Measurements from ENCODE around the gene FAM3A. TPM values are rescaled to one million over a fixed set of nuclear protein-coding genes. Genes with fewer than 3 reads are reported as not detected.
"Not testable (repeated sequence)": the region's sequence is repeated elsewhere in the genome, so short reads cannot be mapped to it uniquely, and the experiment has no call there.

Gene FAM3A
- total and polyA plus RNA-seq, 2 donors (not counting 1 experiment from before 2014, with no cell fraction given), result 17.3 to 30.2 TPM

DNA sequence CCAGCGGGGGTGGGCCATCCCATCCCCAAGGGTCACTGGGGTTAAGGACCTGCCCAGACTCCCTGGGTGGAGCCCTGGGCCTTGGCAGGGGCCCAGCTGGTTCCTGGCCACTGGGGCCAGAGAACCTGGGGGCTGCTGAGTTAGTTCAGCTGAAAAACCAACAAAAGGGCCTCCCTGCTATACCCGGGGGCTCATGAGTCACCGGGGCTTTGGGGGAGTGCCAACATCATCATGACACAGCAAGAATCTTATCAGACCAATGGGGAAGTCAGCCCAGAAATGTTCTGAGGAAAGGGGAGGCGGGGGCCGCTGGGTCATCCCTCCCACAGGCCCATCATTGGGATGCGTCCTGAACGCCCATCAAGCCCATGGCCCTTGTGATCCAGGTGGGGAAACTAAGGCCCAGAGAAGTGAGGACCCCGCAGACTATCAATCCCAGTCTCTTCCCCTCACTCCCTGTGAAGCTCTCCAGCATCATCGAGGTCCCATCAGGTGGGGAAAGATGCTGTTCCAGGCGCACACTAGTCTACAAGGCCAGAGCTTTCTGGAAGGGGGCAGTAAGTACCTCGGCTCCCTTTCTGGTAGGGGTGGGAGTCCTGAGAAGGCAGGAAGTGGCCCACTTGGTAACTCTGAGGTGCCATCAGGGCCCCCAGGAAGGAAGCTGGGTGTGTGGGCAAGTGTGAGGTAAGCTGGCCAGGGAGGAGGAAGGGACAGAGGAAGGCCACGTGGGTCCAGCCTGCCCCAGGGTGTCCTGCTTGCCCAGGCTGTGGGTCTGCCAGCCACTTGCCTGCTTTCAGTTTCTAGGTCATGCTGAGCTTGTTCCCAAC is 26.1 kb upstream of the FAM3A start:
- Histone ChIP-seq H3K9me3 (ENCODE audit: control insufficient read depth, insufficient read depth, low read depth, low read length) (no peaks in the 10 kb centered on the region), H3K27me3 (ENCODE audit: control insufficient read depth, insufficient read depth, low read length) (no peaks in the 10 kb centered on the region), H4K20me1 (ENCODE audit: control insufficient read depth, extremely low read depth, insufficient read depth, low read length) (no peaks in the 10 kb centered on the region), H3K4me3 (replicated peaks in 1 of 4; ENCODE audit: control extremely low read depth in 1 of 4, insufficient read depth in 1 of 4, low read depth in 3 of 4, low read length in 4 of 4) (no peak overlapping the region), H2AFZ (ENCODE audit: low read length) (no peak overlapping the region), H3K4me1 (ENCODE audit: control insufficient read depth, extremely low read depth, insufficient read depth, low read length) (peaks cover 11% of the 10 kb centered on the region), H3K4me2 (ENCODE audit: extremely low read depth, insufficient read depth, low read length) (peak overlapping the region; percentile 13), H3K79me2 (ENCODE audit: control insufficient read depth, insufficient read depth, low read length) (peaks cover 30% of the 10 kb centered on the region), H3K9ac (ENCODE audit: insufficient read depth, low read length) (peak overlapping the region; percentile 42), H3K27ac (ENCODE audit: insufficient read depth, low read length) (peak overlapping the region; percentile 96), H3K36me3 (ENCODE audit: control insufficient read depth, insufficient read depth, low read length) (peaks cover 12% of the 10 kb centered on the region)
- TF ChIP-seq EZH2 (IDR thresholded peaks at IDR 0.05; ENCODE audit: low read length, missing control alignments), result no peak
- TF ChIP-seq, protein P1, sequence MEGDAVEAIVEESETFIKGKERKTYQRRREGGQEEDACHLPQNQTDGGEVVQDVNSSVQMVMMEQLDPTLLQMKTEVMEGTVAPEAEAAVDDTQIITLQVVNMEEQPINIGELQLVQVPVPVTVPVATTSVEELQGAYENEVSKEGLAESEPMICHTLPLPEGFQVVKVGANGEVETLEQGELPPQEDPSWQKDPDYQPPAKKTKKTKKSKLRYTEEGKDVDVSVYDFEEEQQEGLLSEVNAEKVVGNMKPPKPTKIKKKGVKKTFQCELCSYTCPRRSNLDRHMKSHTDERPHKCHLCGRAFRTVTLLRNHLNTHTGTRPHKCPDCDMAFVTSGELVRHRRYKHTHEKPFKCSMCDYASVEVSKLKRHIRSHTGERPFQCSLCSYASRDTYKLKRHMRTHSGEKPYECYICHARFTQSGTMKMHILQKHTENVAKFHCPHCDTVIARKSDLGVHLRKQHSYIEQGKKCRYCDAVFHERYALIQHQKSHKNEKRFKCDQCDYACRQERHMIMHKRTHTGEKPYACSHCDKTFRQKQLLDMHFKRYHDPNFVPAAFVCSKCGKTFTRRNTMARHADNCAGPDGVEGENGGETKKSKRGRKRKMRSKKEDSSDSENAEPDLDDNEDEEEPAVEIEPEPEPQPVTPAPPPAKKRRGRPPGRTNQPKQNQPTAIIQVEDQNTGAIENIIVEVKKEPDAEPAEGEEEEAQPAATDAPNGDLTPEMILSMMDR (conservative IDR thresholded peaks at IDR 0.05 in 1 of 2, IDR thresholded peaks at IDR 0.05 in 1 of 2; ENCODE audit: low read depth in 1 of 2, low read length in 2 of 2), result no peak
- peak; percentile 88 to 94 for DNase-seq (ENCODE audit: low read depth in 2 of 2)

DNA sequence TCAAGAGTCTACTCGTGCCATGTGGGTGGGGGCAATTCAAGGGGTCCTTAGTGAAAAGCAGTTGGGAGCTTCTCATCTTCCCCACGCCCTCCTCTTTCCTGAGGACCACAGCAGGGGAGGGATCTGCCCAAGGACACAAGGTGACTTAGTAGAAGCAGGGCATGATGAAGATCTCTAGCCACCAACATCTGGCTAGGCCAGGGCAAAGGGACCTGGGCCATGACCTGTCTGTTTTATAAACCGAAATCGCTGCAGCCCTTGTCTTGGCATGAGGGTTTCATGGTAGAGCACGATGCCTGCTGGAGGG is 25.5 kb upstream of the FAM3A start:
- Histone ChIP-seq H4K20me1 (ENCODE audit: control insufficient read depth, extremely low read depth, insufficient read depth, low read length) (no peaks in the 10 kb centered on the region), H3K36me3 (ENCODE audit: control insufficient read depth, insufficient read depth, low read length) (peaks cover 12% of the 10 kb centered on the region), H2AFZ (ENCODE audit: low read length) (no peak overlapping the region), H3K4me2 (ENCODE audit: extremely low read depth, insufficient read depth, low read length) (peak overlapping the region; percentile 13), H3K9me3 (ENCODE audit: control insufficient read depth, insufficient read depth, low read depth, low read length) (no peaks in the 10 kb centered on the region), H3K4me1 (ENCODE audit: control insufficient read depth, extremely low read depth, insufficient read depth, low read length) (peaks cover 11% of the 10 kb centered on the region), H3K27ac (ENCODE audit: insufficient read depth, low read length) (peak overlapping the region; percentile 96), H3K27me3 (ENCODE audit: control insufficient read depth, insufficient read depth, low read length) (no peaks in the 10 kb centered on the region), H3K79me2 (ENCODE audit: control insufficient read depth, insufficient read depth, low read length) (peaks cover 30% of the 10 kb centered on the region), H3K4me3 (replicated peaks in 1 of 4; ENCODE audit: control extremely low read depth in 1 of 4, insufficient read depth in 1 of 4, low read depth in 3 of 4, low read length in 4 of 4) (no peak overlapping the region), H3K9ac (ENCODE audit: insufficient read depth, low read length) (peak overlapping the region; percentile 7)
- TF ChIP-seq, protein P1 (conservative IDR thresholded peaks at IDR 0.05 in 1 of 2, IDR thresholded peaks at IDR 0.05 in 1 of 2; ENCODE audit: low read depth in 1 of 2, low read length in 2 of 2), result no peak
- no peak for TF ChIP-seq EZH2 (IDR thresholded peaks at IDR 0.05; ENCODE audit: low read length, missing control alignments)
- no peak for DNase-seq (ENCODE audit: low read depth in 2 of 2)

DNA sequence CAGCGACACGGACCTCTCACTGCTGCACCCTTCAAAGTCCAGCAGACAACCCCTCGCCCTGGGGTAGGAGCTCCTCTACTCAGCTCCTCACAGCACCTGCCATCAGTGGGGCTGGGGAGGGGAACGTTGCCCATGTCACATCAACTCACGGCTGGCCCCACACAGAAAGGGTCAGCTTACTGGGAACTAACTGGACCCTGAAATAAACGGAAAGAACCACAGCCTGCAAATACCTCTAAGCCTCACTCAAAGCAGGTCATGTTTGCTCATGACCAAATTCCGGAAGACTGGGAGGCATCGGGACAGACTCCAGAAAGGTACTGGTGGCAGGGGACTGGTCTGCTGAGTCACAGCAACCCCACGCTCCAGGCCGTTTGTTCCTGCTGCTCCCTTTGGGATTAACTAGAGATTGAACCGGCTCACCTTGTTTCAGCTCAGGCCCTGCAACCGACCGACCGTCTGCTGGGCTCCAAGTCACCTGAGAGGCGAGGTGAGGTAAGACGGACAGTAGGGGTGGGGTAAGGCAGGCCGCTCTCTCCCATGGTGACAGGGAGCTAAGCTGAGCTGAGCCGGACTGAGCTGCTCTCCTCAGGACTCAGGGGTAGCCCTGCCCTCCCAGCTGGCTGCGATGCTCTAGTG is 25.0 kb upstream of the FAM3A start:
- H3K4me3 ChIP-seq (replicated peaks in 1 of 4; ENCODE audit: control extremely low read depth in 1 of 4, insufficient read depth in 1 of 4, low read depth in 3 of 4, low read length in 4 of 4), result no peak overlapping the region
- H3K27ac ChIP-seq (ENCODE audit: insufficient read depth, low read length), result peak overlapping the region; percentile 96
- H3K9me3 ChIP-seq (ENCODE audit: control insufficient read depth, insufficient read depth, low read depth, low read length), result no peaks in the 10 kb centered on the region
- no peaks in the 10 kb centered on the region for H4K20me1 ChIP-seq (ENCODE audit: control insufficient read depth, extremely low read depth, insufficient read depth, low read length)
- H3K27me3 ChIP-seq (ENCODE audit: control insufficient read depth, insufficient read depth, low read length), result no peaks in the 10 kb centered on the region
- H3K4me1 ChIP-seq (ENCODE audit: control insufficient read depth, extremely low read depth, insufficient read depth, low read length), result peaks cover 11% of the 10 kb centered on the region
- TF ChIP-seq EZH2 (IDR thresholded peaks at IDR 0.05; ENCODE audit: low read length, missing control alignments), result no peak
- TF ChIP-seq, protein P1 (conservative IDR thresholded peaks at IDR 0.05 in 1 of 2, IDR thresholded peaks at IDR 0.05 in 1 of 2; ENCODE audit: low read depth in 1 of 2, low read length in 2 of 2), result no peak
- no peak overlapping the region for H3K9ac ChIP-seq (ENCODE audit: insufficient read depth, low read length)
- H3K79me2 ChIP-seq (ENCODE audit: control insufficient read depth, insufficient read depth, low read length), result peaks cover 25% of the 10 kb centered on the region
- DNase-seq (ENCODE audit: low read depth in 2 of 2), result peak in 1 of 2 donors; percentile 56
- peaks cover 12% of the 10 kb centered on the region for H3K36me3 ChIP-seq (ENCODE audit: control insufficient read depth, insufficient read depth, low read length)
- no peak overlapping the region for H2AFZ ChIP-seq (ENCODE audit: low read length)
- H3K4me2 ChIP-seq (ENCODE audit: extremely low read depth, insufficient read depth, low read length), result no peak overlapping the region

DNA sequence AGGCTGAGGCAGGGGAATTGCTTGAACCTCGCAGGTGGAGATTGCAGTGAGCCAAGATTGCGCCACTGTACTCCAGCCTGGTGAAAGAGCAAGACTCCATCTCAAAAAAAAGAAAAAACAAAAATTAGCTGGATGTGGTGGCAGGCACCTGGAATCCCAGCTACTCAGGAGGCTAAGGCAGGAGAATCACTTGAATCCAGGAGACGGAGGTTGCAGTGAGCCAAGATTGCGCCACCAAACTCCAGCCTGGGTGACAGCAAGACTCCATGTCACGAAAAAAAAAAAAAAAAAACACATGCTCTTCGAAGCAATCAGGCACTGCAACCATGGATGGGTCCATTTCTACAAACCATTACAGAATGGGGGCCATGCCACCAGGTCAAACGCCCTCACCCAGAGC is 24.3 kb upstream of the FAM3A start:
- not testable (repeated sequence) for H3K4me3 ChIP-seq (replicated peaks in 1 of 4; ENCODE audit: control extremely low read depth in 1 of 4, insufficient read depth in 1 of 4, low read depth in 3 of 4, low read length in 4 of 4); H2AFZ ChIP-seq (ENCODE audit: low read length); H3K27me3 ChIP-seq (ENCODE audit: control insufficient read depth, insufficient read depth, low read length); H3K9me3 ChIP-seq (ENCODE audit: control insufficient read depth, insufficient read depth, low read depth, low read length); DNase-seq (ENCODE audit: low read depth in 2 of 2); H3K9ac ChIP-seq (ENCODE audit: insufficient read depth, low read length); H3K27ac ChIP-seq (ENCODE audit: insufficient read depth, low read length); H4K20me1 ChIP-seq (ENCODE audit: control insufficient read depth, extremely low read depth, insufficient read depth, low read length); H3K4me2 ChIP-seq (ENCODE audit: extremely low read depth, insufficient read depth, low read length)
- Histone ChIP-seq H3K36me3 (ENCODE audit: control insufficient read depth, insufficient read depth, low read length) (peaks cover 14% of the 10 kb centered on the region), H3K79me2 (ENCODE audit: control insufficient read depth, insufficient read depth, low read length) (peaks cover 21% of the 10 kb centered on the region), H3K4me1 (ENCODE audit: control insufficient read depth, extremely low read depth, insufficient read depth, low read length) (peaks cover 11% of the 10 kb centered on the region)
